H9 (cell line): ENCODE results near the gene MZB1. TPM values are rescaled to one million over a fixed set of nuclear protein-coding genes. Genes with fewer than 3 reads are reported as not detected.

ENCODE experiments used
- DNase-seq: peaks from one replicate; pipeline ENCODE4 v3.0.0-alpha.2; 2017
- H2AFZ ChIP-seq: one replicate; pipeline ENCODE4 v1.6.1; 2013; ENCODE audit warnings: mild to moderate bottlenecking, low read length, control low read depth, moderate library complexity
- H2AK5ac ChIP-seq: 2 replicates; pipeline ENCODE4 v1.6.1; 2013; ENCODE audit warnings: low read length, control low read depth, mixed read lengths; ENCODE audit not compliant: insufficient read length
- H2BK120ac ChIP-seq: one replicate; pipeline ENCODE4 v1.6.1; 2013; ENCODE audit warnings: low read depth, mild to moderate bottlenecking, low read length, control low read depth, inconsistent platforms; ENCODE audit not compliant: poor library complexity, severe bottlenecking
- H2BK12ac ChIP-seq: 2 replicates; pipeline ENCODE4 v1.6.1; 2013; ENCODE audit warnings: low read length, control low read depth, mixed read lengths, low read depth; ENCODE audit not compliant: insufficient read length
- H2BK15ac ChIP-seq: 2 replicates; pipeline ENCODE4 v1.6.1; 2013; ENCODE audit warnings: low read depth, low read length, control low read depth
- H2BK20ac ChIP-seq: one replicate; pipeline ENCODE4 v1.6.1; 2013; ENCODE audit warnings: low read depth, mild to moderate bottlenecking, low read length, control low read depth, inconsistent platforms; ENCODE audit not compliant: poor library complexity, severe bottlenecking
- H2BK5ac ChIP-seq: 2 replicates; pipeline ENCODE4 v1.6.1; 2013; ENCODE audit warnings: low read length, control low read depth, mixed read lengths; ENCODE audit not compliant: insufficient read length
- H3K14ac ChIP-seq: 2 replicates; pipeline ENCODE4 v1.6.1; 2013; ENCODE audit warnings: low read length, control low read depth; ENCODE audit not compliant: insufficient read depth
- H3K18ac ChIP-seq: 2 replicates; pipeline ENCODE4 v1.6.1; 2013; ENCODE audit warnings: low read depth, mild to moderate bottlenecking, mixed read lengths, low read length, control low read depth; ENCODE audit not compliant: insufficient read length
- H3K23ac ChIP-seq: 2 replicates; pipeline ENCODE4 v1.6.1; 2013; ENCODE audit warnings: low read length, control low read depth, mixed read lengths, low read depth; ENCODE audit not compliant: insufficient read length
- H3K23me2 ChIP-seq: 2 replicates; pipeline ENCODE4 v1.6.1; 2013; ENCODE audit warnings: low read depth, mild to moderate bottlenecking, mixed read lengths, low read length, control low read depth; ENCODE audit not compliant: insufficient read length, poor library complexity, severe bottlenecking
- H3K27ac ChIP-seq: 2 replicates; pipeline ENCODE4 v1.5.1; 2013; ENCODE audit warnings: low read length, control low read depth, mixed read lengths, low read depth; ENCODE audit not compliant: insufficient read length
- H3K27me3 ChIP-seq: 2 replicates; pipeline ENCODE4 v1.6.1; 2013; ENCODE audit warnings: low read length, control low read depth, inconsistent platforms; ENCODE audit not compliant: insufficient read depth
- H3K4ac ChIP-seq: 2 replicates; pipeline ENCODE4 v1.6.1; 2013; ENCODE audit warnings: low read depth, mild to moderate bottlenecking, control low read depth, inconsistent platforms, low read length, moderate library complexity
- H3K4me1 ChIP-seq: 2 replicates; pipeline ENCODE4 v1.6.1; 2013; ENCODE audit warnings: low read length, control low read depth, inconsistent platforms; ENCODE audit not compliant: insufficient read depth
- H3K4me2 ChIP-seq: 2 replicates; pipeline ENCODE4 v1.6.1; 2013; ENCODE audit warnings: low read length, control low read depth, mixed read lengths; ENCODE audit not compliant: insufficient read length, insufficient read depth
- H3K56ac ChIP-seq: 2 replicates; pipeline ENCODE4 v1.6.1; 2013; ENCODE audit warnings: low read depth, mild to moderate bottlenecking, mixed read lengths, low read length, control low read depth; ENCODE audit not compliant: insufficient read length
- H3K79me1 ChIP-seq: 2 replicates; pipeline ENCODE4 v1.6.1; 2013; ENCODE audit warnings: low read depth, mild to moderate bottlenecking, moderate library complexity, low read length, control low read depth, inconsistent platforms; ENCODE audit not compliant: insufficient read depth, poor library complexity, severe bottlenecking
- H3K79me2 ChIP-seq: 2 replicates; pipeline ENCODE4 v1.6.1; 2013; ENCODE audit warnings: low read length, control low read depth, inconsistent platforms; ENCODE audit not compliant: insufficient read depth
- H3K9ac ChIP-seq: 2 replicates; pipeline ENCODE4 v1.6.1; 2013; ENCODE audit warnings: low read length, control low read depth, mixed read lengths; ENCODE audit not compliant: insufficient read length; ENCODE audit errors: extremely low read depth
- H3K9me3 ChIP-seq: one replicate; pipeline ENCODE4 v1.6.1; 2013; ENCODE audit warnings: low read depth, low read length, inconsistent platforms; ENCODE audit not compliant: control insufficient read depth
- H3T11ph ChIP-seq: one replicate; pipeline ENCODE4 v1.6.1; 2013; ENCODE audit warnings: mild to moderate bottlenecking, low read length, control low read depth, inconsistent platforms
- H4K20me1 ChIP-seq: one replicate; pipeline ENCODE4 v1.6.1; 2013; ENCODE audit not compliant: control insufficient read depth, insufficient read length, insufficient read depth
- H4K5ac ChIP-seq: 2 replicates; pipeline ENCODE4 v1.6.1; 2013; ENCODE audit warnings: low read depth, mild to moderate bottlenecking, mixed read lengths, low read length, control low read depth; ENCODE audit not compliant: insufficient read length
- H4K8ac ChIP-seq: replicated peaks from 2 replicates; pipeline ENCODE4 v1.6.1; 2013; ENCODE audit warnings: low read length, control low read depth, mixed read lengths, low read depth; ENCODE audit not compliant: insufficient read length
- H4K91ac ChIP-seq: 2 replicates; pipeline ENCODE4 v1.6.1; 2013; ENCODE audit warnings: low read depth, mild to moderate bottlenecking, moderate library complexity, mixed read lengths, low read length, control low read depth; ENCODE audit not compliant: insufficient read length
- H3K27ac Mint-ChIP-seq, 3 experiments: 2 replicates in 2 of 3; 3 replicates in 1 of 3; pipeline ENCODE4 v1.8.0; 2020 to 2021; ENCODE audit warnings: mixed read lengths in 3 of 3, mild to moderate bottlenecking in 1 of 3, moderate library complexity in 1 of 3
- H3K27me3 Mint-ChIP-seq: 2 replicates; pipeline ENCODE4 v1.8.0; 2021; ENCODE audit warnings: low read depth, mild to moderate bottlenecking, moderate library complexity, mixed read lengths
- H3K36me3 Mint-ChIP-seq, 3 experiments: 2 replicates in 2 of 3; 3 replicates in 1 of 3; pipeline ENCODE4 v1.8.0; 2020 to 2021; ENCODE audit warnings: low read depth in 3 of 3, mixed read lengths in 3 of 3; ENCODE audit not compliant: insufficient read depth in 1 of 3
- H3K4me1 Mint-ChIP-seq, 2 experiments: 2 replicates each; pipeline ENCODE4 v1.8.0; 2020; ENCODE audit warnings: mixed read lengths in 2 of 2
- H3K4me3 Mint-ChIP-seq, 2 experiments: 2 replicates in 1 of 2; 3 replicates in 1 of 2; pipeline ENCODE4 v1.8.0; 2020 to 2021; ENCODE audit warnings: mild to moderate bottlenecking in 2 of 2, mixed read lengths in 2 of 2, moderate library complexity in 1 of 2
- H3K9me3 Mint-ChIP-seq, 2 experiments: 2 replicates in 1 of 2; 3 replicates in 1 of 2; pipeline ENCODE4 v1.8.0; 2020; ENCODE audit warnings: mild to moderate bottlenecking in 2 of 2, mixed read lengths in 2 of 2, moderate library complexity in 1 of 2
- CTCF ChIP-seq: fragments of 200-600 bp; sonication (generic); conservative IDR thresholded peaks from 3 replicates; pipeline ENCODE4 v1.8.0; 2021; ENCODE audit warnings: antibody characterized with exemption, mild to moderate bottlenecking
- WGBS: extraction: QIAGEN DNeasy Blood & Tissue Kit; methylation state at CpG from one replicate; pipeline ENCODE4 v1.1.7; 2013; ENCODE audit warnings: missing lambda C conversion rate, low lambda C conversion rate, mixed read lengths; ENCODE audit not compliant: insufficient read length; ENCODE audit errors: extremely low coverage; 5-methylcytosine and 5-hydroxymethylcytosine counted together
- total RNA-seq: library from RNA; stranded (reverse); gene quantifications from 2 replicates; pipeline ENCODE4 v1.2.1, GENCODE V29; 2021

Gene MZB1
- total RNA-seq, 1 experiment from 2014 or later = 0.31 TPM

GRCh38 chr5:139402561-139403158 is 12.9 kb upstream of the MZB1 start:
- no peak overlapping the region for H2BK120ac ChIP-seq
- H3K36me3 Mint-ChIP-seq = peaks cover 4 to 20% (median 16%) of the 10 kb centered on the region in 3 experiments
- no peak overlapping the region for H3K27ac ChIP-seq
- no peak overlapping the region for H3K23ac ChIP-seq
- H2BK12ac ChIP-seq = no peak overlapping the region
- H3K79me2 ChIP-seq = no peaks in the 10 kb centered on the region
- H2BK5ac ChIP-seq = no peak overlapping the region
- H2BK20ac ChIP-seq = no peak overlapping the region
- H4K8ac ChIP-seq = no peak overlapping the region
- peaks cover 16 to 20% of the 10 kb centered on the region in 2 experiments for H3K4me1 Mint-ChIP-seq
- no peak overlapping the region for H3K9ac ChIP-seq
- no peak overlapping the region for H3K56ac ChIP-seq
- DNase-seq = peak; percentile 68
- no peak overlapping the region for H3T11ph ChIP-seq
- H3K27me3 ChIP-seq = no peaks in the 10 kb centered on the region
- no peaks in the 10 kb centered on the region for H3K27me3 Mint-ChIP-seq
- H3K4ac ChIP-seq = no peak overlapping the region
- H2AK5ac ChIP-seq = no peak overlapping the region
- no peaks in the 10 kb centered on the region for H3K9me3 ChIP-seq
- peak overlapping the region; percentile 91 to 94 for H3K4me3 Mint-ChIP-seq
- no CpG with 5 or more reads among the region's 7 CpGs for whole genome bisulfite sequencing
- no peaks in the 10 kb centered on the region for H3K23me2 ChIP-seq
- no peak overlapping the region for H3K18ac ChIP-seq
- H3K4me1 ChIP-seq = peaks cover 2% of the 10 kb centered on the region; the same call in 1 of the 2 replicates
- no peaks in the 10 kb centered on the region for H4K20me1 ChIP-seq
- H3K27ac Mint-ChIP-seq = no peak overlapping the region
- no peak overlapping the region for H4K91ac ChIP-seq
- no peaks in the 10 kb centered on the region for H3K79me1 ChIP-seq
- H4K5ac ChIP-seq = no peak overlapping the region
- H2BK15ac ChIP-seq = no peak overlapping the region
- H3K9me3 Mint-ChIP-seq = no peaks in the 10 kb centered on the region
- no peak overlapping the region for H3K4me2 ChIP-seq
- TF ChIP-seq CTCF = peak; percentile 82
- H2AFZ ChIP-seq = no peak overlapping the region
- H3K14ac ChIP-seq = no peak overlapping the region
